RPMI7951 (cell line): ENCODE data around the gene ZNF680. TPM values are rescaled to one million over a fixed set of nuclear protein-coding genes. Genes with fewer than 3 reads are reported as not detected.
"Not testable (repeated sequence)": the region's sequence is repeated elsewhere in the genome, so short reads cannot be mapped to it uniquely, and the experiment has no call there.

Experiments used
- DNase-seq: peaks from one replicate; pipeline ENCODE4 v3.0.0-alpha.2; 2012; ENCODE audit warnings: low read depth
- total RNA-seq: library from RNA; depleted of rRNA; stranded (reverse); fragments of >200 nt; shearing (Covaris generic); gene quantifications from 2 replicates; pipeline ENCODE4 v1.2.3, GENCODE V29; 2014

ZNF680 gene
- total RNA-seq, 1 experiment from 2014 or later, result 20.2 TPM

GRCh38 chr7:64557601-64558322 is 5.1 kb downstream of the ZNF680 start:
- no peak for DNase-seq

- no peak for DNase-seq
Measured at GRCh38 chr7:64555046-64555445, 7.8 kb downstream of the ZNF680 start.

- not testable (repeated sequence) for DNase-seq
Measured at GRCh38 chr7:64554188-64554587, 8.7 kb downstream of the ZNF680 start.

GRCh38 chr7:64551375-64552142 is 11.3 kb downstream of the ZNF680 start:
- DNase-seq, result no peak

- no peak for DNase-seq
Measured at GRCh38 chr7:64544010-64544409, 18.9 kb downstream of the ZNF680 start.

GRCh38 chr7:64541438-64542359 is 21.2 kb downstream of the ZNF680 start:
- DNase-seq, result peak; percentile 94

GRCh38 chr7:64533756-64534155 is 29.1 kb downstream of the ZNF680 start:
- no peak for DNase-seq

- no peak for DNase-seq
Measured at GRCh38 chr7:64528770-64529169, 34.1 kb downstream of the ZNF680 start.

- no peak for DNase-seq
Measured at GRCh38 chr7:64521409-64521984, 41.4 kb downstream of the ZNF680 start.

- no peak for DNase-seq
Measured at GRCh38 chr7:64516451-64516850, 46.4 kb downstream of the ZNF680 start.

- peak; percentile 47 for DNase-seq
Measured at GRCh38 chr7:64515781-64516180, 47.1 kb downstream of the ZNF680 start.

GRCh38 chr7:64515330-64515729 is 47.5 kb downstream of the ZNF680 start:
- DNase-seq, result peak; percentile 51

GRCh38 chr7:64509583-64509982 is 53.3 kb downstream of the ZNF680 start:
- no peak for DNase-seq

GRCh38 chr7:64504581-64505120 is 58.2 kb downstream of the ZNF680 start:
- DNase-seq, result no peak

GRCh38 chr7:64498270-64498669 is 64.6 kb downstream of the ZNF680 start:
- no peak for DNase-seq

GRCh38 chr7:64494912-64495461 is 67.9 kb downstream of the ZNF680 start:
- DNase-seq, result no peak

- no peak for DNase-seq
Measured at GRCh38 chr7:64485623-64486022, 77.2 kb downstream of the ZNF680 start.
